ENCODE data around the gene CEP70.

GRCh38 chr3:138547342-138547975 is 46.6 kb downstream of the CEP70 start:
- TF ChIP-seq CTCF (conservative IDR thresholded peaks at IDR 0.05 in 1 of 2, IDR thresholded peaks at IDR 0.05 in 1 of 2; ENCODE audit: extremely low read depth in 1 of 2, insufficient read depth in 1 of 2, low read depth in 1 of 2, low read length in 2 of 2) = no peak
- TF ChIP-seq EZH2 (IDR thresholded peaks at IDR 0.05; ENCODE audit: borderline replicate concordance, low read length) = no peak
